ENCODE measurements around the gene USP12. TPM values are rescaled to one million over a fixed set of nuclear protein-coding genes. Genes with fewer than 3 reads are reported as not detected.

The USP12 gene
- total and polyA plus RNA-seq, 7 donors, result 13.1 to 31.7 (median 23.7) TPM

GRCh38 chr13:27064252-27064995, 107.2 kb downstream of the USP12 start:
- Histone ChIP-seq H3K4me1 (no peaks in the 10 kb centered on the region), H3K27me3 (ENCODE audit: insufficient read depth in 3 of 3, low read length in 2 of 3) (no peaks in the 10 kb centered on the region), H3K4me3 (no peak overlapping the region), H3K27ac (no peak overlapping the region), H3K36me3 (ENCODE audit: insufficient read depth in 1 of 2, low read depth in 1 of 2) (peaks cover 0 to 26% of the 10 kb centered on the region in 2 donors), H3K9me3 (peaks cover 6% of the 10 kb centered on the region)
- DNase-seq (no peak), ATAC-seq (no peak)
- 83 to 85% (median 84%) methylated on average over 9 of the region's 9 CpGs for WGBS, 3 donors
- TF ChIP-seq CTCF (IDR thresholded peaks at IDR 0.05), result no peak
- intact Hi-C loops (cut with DNase I), result no loop called here

DNA sequence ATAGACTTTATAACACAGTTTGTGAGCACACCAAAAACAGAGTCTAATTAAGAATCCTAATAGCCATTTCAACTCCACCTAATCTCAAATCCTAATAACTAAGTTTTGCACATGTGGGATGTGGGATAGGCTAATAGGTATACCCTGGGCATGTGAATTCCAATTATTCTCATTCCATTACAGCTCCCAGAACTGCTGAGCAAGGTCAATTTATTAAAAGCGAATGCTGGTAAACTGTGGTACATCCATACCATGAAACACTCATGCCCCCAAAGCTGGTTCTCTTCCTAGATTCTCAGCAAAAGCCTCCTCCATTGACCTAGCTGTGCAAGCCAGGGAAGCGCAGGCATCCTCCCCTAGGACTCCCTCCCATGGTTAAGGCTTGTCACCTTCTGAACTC, 113.8 kb downstream of the USP12 start:
- ATAC-seq, result no peak
- H3K4me1 ChIP-seq, result no peaks in the 10 kb centered on the region
- peaks cover under 1% of the 10 kb centered on the region for H3K9me3 ChIP-seq
- no peak overlapping the region for H3K4me3 ChIP-seq
- no peak for TF ChIP-seq CTCF (IDR thresholded peaks at IDR 0.05)
- H3K36me3 ChIP-seq (ENCODE audit: insufficient read depth in 1 of 2, low read depth in 1 of 2), result no peaks in the 10 kb centered on the region
- H3K27ac ChIP-seq, result no peak overlapping the region
- DNase-seq, result no peak
- no peaks in the 10 kb centered on the region for H3K27me3 ChIP-seq (ENCODE audit: insufficient read depth in 3 of 3, low read length in 2 of 3)
- WGBS, 3 donors, result 98 to 100% (median 100%) methylated on average over 2 of the region's 2 CpGs
- intact Hi-C loops (cut with DNase I), result no loop called here

DNA sequence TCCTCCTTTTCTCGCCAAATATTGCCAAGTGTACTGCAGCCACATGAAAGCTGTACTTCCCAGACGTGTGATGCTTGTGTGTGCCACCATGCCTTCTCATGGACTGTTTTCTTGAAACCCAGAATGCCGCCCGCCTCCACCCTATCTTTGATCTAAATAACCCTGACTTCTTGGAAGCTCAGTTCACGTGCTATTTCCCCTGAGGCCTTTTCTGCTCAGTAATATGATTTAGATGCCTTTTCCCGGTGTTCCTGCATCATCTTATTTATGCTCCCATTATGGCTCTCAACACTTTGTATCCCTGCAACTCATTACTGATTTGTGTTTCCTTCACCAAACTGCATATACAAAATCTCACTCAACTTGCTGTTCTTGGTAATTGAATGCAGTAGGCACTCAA, 116.1 kb downstream of the USP12 start:
- intact Hi-C loops (cut with DNase I), result no loop called here
- no peaks in the 10 kb centered on the region for H3K4me1 ChIP-seq
- no peaks in the 10 kb centered on the region for H3K9me3 ChIP-seq
- DNase-seq (no peak), ATAC-seq (no peak)
- H3K27me3 ChIP-seq (ENCODE audit: insufficient read depth in 3 of 3, low read length in 2 of 3), result no peaks in the 10 kb centered on the region
- no peak overlapping the region for H3K4me3 ChIP-seq
- 65 to 69% (median 68%) methylated on average over 6 of the region's 6 CpGs for WGBS, 3 donors
- no peaks in the 10 kb centered on the region for H3K36me3 ChIP-seq (ENCODE audit: insufficient read depth in 1 of 2, low read depth in 1 of 2)
- H3K27ac ChIP-seq, result no peak overlapping the region
- no peak for TF ChIP-seq CTCF (IDR thresholded peaks at IDR 0.05)

GRCh38 chr13:27054760-27055159, 116.9 kb downstream of the USP12 start:
- Histone ChIP-seq H3K4me1 (no peaks in the 10 kb centered on the region), H3K4me3 (no peak overlapping the region), H3K36me3 (ENCODE audit: insufficient read depth in 1 of 2, low read depth in 1 of 2) (no peaks in the 10 kb centered on the region), H3K27ac (no peak overlapping the region), H3K27me3 (ENCODE audit: insufficient read depth in 3 of 3, low read length in 2 of 3) (no peaks in the 10 kb centered on the region), H3K9me3 (no peaks in the 10 kb centered on the region)
- intact Hi-C loops (cut with DNase I), result no loop called here
- no peak for DNase-seq
- no peak for ATAC-seq
- 56 to 61% (median 61%) methylated on average over 2 of the region's 2 CpGs for WGBS, 3 donors
- TF ChIP-seq CTCF (IDR thresholded peaks at IDR 0.05), result no peak

All from psoas muscle (tissue), 8 donors.